Measurements from ENCODE around the gene MR1. TPM values are rescaled to one million over a fixed set of nuclear protein-coding genes. Genes with fewer than 3 reads are reported as not detected.

The MR1 gene
- total RNA-seq, 1 experiment from 2014 or later = 6.6 TPM

GRCh38 chr1:181015251-181015615 is 18.6 kb upstream of the MR1 start:
- POLR2A ChIA-PET = no interaction called here
- H3K79me2 ChIP-seq (ENCODE audit: insufficient read depth, low read length) = peaks cover 90% of the 10 kb centered on the region
- CTCF ChIA-PET = no interaction called here
- TF ChIP-seq ELF1 (IDR thresholded peaks at IDR 0.05; ENCODE audit: borderline replicate concordance, low read depth) (no peak), SIN3A (IDR thresholded peaks at IDR 0.05; ENCODE audit: low read depth) (no peak), RAD21 (IDR thresholded peaks at IDR 0.05; ENCODE audit: low read depth) (no peak), SP1 (IDR thresholded peaks at IDR 0.05; ENCODE audit: low read depth) (no peak), TCF7L2 (IDR thresholded peaks at IDR 0.05; ENCODE audit: borderline replicate concordance, extremely low read depth, insufficient read depth, insufficient read length) (no peak), FOSL1 (IDR thresholded peaks at IDR 0.05; ENCODE audit: low read depth) (no peak), JUND (IDR thresholded peaks at IDR 0.05) (no peak), POLR2A (IDR thresholded peaks at IDR 0.05; ENCODE audit: borderline replicate concordance, extremely low read depth, insufficient read depth, insufficient read length) (no peak), CBX3 (IDR thresholded peaks at IDR 0.05; ENCODE audit: low read depth) (no peak), CEBPB (IDR thresholded peaks at IDR 0.05; ENCODE audit: low read depth) (no peak), EGR1 (IDR thresholded peaks at IDR 0.05; ENCODE audit: low read depth) (no peak), REST (IDR thresholded peaks at IDR 0.05; ENCODE audit: low read depth) (no peak), ATF3 (IDR thresholded peaks at IDR 0.05) (no peak), POLR2AphosphoS5 (IDR thresholded peaks at IDR 0.05; ENCODE audit: low read depth, low read length) (no peak), EZH2 (IDR thresholded peaks at IDR 0.05) (no peak), EZH2phosphoT487 (IDR thresholded peaks at IDR 0.05; ENCODE audit: borderline replicate concordance) (no peak), ZFX (IDR thresholded peaks at IDR 0.05) (no peak), YY1 (IDR thresholded peaks at IDR 0.05; ENCODE audit: extremely low read depth, insufficient replicate concordance, low read depth, low read length) (no peak)
- TF ChIP-seq, protein P1, sequence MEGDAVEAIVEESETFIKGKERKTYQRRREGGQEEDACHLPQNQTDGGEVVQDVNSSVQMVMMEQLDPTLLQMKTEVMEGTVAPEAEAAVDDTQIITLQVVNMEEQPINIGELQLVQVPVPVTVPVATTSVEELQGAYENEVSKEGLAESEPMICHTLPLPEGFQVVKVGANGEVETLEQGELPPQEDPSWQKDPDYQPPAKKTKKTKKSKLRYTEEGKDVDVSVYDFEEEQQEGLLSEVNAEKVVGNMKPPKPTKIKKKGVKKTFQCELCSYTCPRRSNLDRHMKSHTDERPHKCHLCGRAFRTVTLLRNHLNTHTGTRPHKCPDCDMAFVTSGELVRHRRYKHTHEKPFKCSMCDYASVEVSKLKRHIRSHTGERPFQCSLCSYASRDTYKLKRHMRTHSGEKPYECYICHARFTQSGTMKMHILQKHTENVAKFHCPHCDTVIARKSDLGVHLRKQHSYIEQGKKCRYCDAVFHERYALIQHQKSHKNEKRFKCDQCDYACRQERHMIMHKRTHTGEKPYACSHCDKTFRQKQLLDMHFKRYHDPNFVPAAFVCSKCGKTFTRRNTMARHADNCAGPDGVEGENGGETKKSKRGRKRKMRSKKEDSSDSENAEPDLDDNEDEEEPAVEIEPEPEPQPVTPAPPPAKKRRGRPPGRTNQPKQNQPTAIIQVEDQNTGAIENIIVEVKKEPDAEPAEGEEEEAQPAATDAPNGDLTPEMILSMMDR (IDR thresholded peaks at IDR 0.05 in 2 of 3, conservative IDR thresholded peaks at IDR 0.05 in 1 of 3; ENCODE audit: borderline replicate concordance in 1 of 3, insufficient read depth in 1 of 3, low read depth in 2 of 3, low read length in 2 of 3) = no peak
- TF ChIP-seq, protein P2, sequence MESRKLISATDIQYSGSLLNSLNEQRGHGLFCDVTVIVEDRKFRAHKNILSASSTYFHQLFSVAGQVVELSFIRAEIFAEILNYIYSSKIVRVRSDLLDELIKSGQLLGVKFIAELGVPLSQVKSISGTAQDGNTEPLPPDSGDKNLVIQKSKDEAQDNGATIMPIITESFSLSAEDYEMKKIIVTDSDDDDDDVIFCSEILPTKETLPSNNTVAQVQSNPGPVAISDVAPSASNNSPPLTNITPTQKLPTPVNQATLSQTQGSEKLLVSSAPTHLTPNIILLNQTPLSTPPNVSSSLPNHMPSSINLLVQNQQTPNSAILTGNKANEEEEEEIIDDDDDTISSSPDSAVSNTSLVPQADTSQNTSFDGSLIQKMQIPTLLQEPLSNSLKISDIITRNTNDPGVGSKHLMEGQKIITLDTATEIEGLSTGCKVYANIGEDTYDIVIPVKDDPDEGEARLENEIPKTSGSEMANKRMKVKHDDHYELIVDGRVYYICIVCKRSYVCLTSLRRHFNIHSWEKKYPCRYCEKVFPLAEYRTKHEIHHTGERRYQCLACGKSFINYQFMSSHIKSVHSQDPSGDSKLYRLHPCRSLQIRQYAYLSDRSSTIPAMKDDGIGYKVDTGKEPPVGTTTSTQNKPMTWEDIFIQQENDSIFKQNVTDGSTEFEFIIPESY (IDR thresholded peaks at IDR 0.05; ENCODE audit: extremely low read depth, insufficient replicate concordance, low read length) = no peak
- RAD21 ChIA-PET (ENCODE audit: low non-redundant PET in 1 of 2, low total read pairs in 2 of 2, uncharacterized antibody in 2 of 2, unreplicated experiment in 2 of 2) = no interaction called here
- H3K9ac ChIP-seq (ENCODE audit: low read length) = no peak overlapping the region
- no peak overlapping the region for H2AFZ ChIP-seq (ENCODE audit: low read depth, low read length, poor library complexity, severe bottlenecking)
- H3K4me3 ChIP-seq (replicated peaks in 1 of 2; ENCODE audit: low read depth in 1 of 2, low read length in 2 of 2) = no peak overlapping the region
- no peaks in the 10 kb centered on the region for H3K36me3 ChIP-seq (ENCODE audit: control insufficient read depth in 1 of 2, insufficient read depth in 2 of 2, low read length in 2 of 2)
- DNase-seq (ENCODE audit: low read depth, low spot score) (no peak), ATAC-seq (no peak)
- no peak overlapping the region for H3K27ac ChIP-seq (ENCODE audit: low read depth, low read length)
- H3K9me2 ChIP-seq (ENCODE audit: insufficient read depth) = no peaks in the 10 kb centered on the region
- no TSS peak for BruUV-seq (replicated peaks)
- H3K9me3 ChIP-seq (ENCODE audit: control insufficient read depth in 1 of 2, insufficient read depth in 1 of 2, low read depth in 1 of 2, low read length in 2 of 2) = no peaks in the 10 kb centered on the region
- H3K4me1 ChIP-seq (ENCODE audit: control insufficient read depth in 1 of 2, insufficient read depth in 2 of 2, low read length in 2 of 2) = no peaks in the 10 kb centered on the region
- H3K4me2 ChIP-seq (ENCODE audit: low read length) = no peak overlapping the region
- no peaks in the 10 kb centered on the region for H3K27me3 ChIP-seq (ENCODE audit: insufficient read depth, low read length)
- H4K20me1 ChIP-seq (ENCODE audit: insufficient read depth) = no peaks in the 10 kb centered on the region
- intact Hi-C loops (cut with micrococcal nuclease) = no loop called here

Measured in HCT116 (cell line).